Germinal center (tissue), 1 donor: Measurements from ENCODE around the gene GORAB.
A peak's percentile ranks its signal among the peaks of the same experiment; 100 is the strongest.

Experiments used
- DNase-seq: peaks from one replicate; pipeline ENCODE4 v3.0.0; 2012; ENCODE audit warnings: mixed read lengths, low spot score

GORAB gene

DNA sequence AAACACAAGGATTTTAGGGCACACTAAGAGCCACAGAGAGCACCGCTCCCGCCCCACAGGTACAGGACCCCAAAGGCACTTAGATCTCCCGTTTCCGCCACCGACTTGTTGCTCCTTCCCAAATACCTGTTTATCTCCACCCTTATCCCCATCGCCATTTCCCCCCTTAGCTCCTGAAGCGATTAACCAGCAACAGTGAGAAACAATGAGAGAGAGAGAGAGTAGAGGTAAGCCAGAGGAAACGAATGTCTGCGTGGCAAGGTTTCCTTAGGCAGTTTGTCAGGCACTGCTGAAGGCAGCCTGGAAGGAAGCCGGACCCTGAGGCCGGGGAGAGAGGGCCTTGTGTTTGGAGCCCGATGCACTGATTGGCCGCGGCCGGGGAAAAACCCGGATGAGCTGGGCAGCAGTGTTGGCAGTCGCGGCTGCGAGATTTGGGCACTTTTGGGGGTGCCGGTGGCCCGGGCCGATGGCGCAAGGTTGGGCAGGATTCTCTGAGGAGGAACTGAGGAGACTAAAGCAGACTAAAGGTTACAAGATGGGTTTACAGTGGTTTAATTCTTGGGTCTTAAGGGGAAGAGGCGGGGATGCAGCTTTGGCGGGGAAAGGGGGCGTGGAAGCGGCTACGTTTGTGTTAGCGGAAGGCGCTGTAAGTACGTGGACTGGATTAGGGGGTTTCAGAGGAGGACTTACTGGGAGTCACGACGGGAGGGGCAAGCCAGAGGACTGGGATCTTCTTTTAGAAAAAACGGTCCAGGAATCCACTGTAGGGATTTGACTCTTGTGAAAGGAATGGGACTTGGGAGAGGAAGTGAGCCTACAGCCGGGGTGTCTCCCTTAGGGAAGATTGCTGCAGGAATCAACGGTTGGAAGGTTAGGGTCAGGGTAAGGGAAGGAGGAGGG, at the start of gene GORAB:
TSS of gene GORAB (plus strand) at position 409 of the 900 bp plus-strand sequence. CDS start at position 467, 58 bp downstream.
- peak; percentile 93 for DNase-seq

DNA sequence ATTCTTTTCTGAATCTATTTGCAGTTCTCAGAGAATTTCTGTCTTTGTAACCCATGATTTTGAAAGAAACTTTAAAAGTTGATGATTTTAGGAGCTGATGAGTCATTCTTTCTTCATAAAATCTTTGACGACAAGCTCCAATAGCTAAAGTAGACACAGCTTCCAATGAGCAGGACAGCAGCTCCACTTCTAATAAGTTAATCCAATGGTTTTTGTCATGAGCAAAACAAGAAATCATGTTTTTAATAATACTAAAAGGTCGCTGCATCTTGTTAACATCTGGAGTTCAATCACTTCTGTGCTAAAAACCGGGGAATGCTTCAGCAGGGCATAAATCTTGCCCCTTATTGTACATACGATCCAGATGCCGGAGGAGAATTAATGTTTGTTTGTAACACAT, 48.9 kb upstream of the GORAB start:
- no peak for DNase-seq

DNA sequence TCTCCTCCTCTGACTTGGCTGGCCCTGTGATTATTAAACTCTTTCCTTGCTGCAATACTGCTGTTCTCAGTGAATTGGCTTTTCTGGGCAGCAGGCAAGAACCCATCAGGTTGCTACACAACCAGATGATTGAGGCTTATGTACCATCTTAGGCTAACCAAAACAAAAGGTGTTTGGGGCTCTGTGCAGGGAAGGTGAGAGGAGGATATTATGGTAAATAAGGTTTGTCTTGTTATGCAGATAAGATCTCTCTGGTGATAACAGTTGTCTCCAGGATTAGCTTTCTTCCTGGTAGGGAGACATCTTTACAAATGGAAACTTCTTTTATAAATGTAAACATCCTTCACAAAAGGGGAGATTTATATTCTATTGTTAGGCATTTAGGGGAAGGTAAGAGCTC, 44.5 kb upstream of the GORAB start:
- no peak for DNase-seq

- DNase-seq: no peak
These were observed 40.7 kb upstream of the GORAB start for GRCh38 chr1:170491291-170491690.

- DNase-seq: no peak
These were observed 37.6 kb upstream of the GORAB start for GRCh38 chr1:170494369-170494768.

DNA sequence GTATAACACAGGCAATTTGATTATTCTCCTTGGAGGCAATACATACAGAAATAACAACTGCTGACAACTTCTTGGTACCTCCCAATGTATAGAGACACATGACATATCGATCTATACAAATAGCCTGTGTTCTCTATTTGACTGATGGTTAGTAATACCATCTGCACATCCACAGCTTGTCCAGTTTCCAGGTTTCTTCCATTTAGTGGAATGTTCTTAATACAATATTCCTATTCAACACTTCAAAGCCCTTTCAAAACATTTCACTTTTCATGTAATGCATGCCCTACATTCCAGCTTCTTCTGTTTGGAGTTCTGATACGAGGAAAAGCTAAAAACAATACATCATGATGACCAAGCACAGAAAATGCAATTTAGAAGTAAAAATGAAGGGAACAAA, 37.0 kb upstream of the GORAB start:
- no peak for DNase-seq

DNA sequence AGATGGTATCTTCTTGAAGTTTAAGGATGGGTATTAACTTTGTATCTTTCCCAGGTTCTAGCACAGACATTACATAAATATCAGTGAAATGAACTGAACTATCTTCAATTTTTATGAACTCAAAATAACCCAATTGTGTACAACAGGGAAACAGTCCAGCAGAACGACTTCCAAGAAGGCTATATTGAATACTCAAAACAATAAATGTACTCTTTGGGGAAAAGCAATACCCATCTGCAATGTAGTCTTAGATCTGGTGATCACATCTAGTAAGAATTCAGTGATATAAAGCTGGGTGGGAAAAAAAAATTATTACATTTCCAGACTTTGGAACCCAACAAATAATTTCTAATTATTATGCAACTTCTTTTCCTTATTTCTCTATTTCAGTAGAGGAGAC, 33.1 kb upstream of the GORAB start:
- DNase-seq: no peak

DNA sequence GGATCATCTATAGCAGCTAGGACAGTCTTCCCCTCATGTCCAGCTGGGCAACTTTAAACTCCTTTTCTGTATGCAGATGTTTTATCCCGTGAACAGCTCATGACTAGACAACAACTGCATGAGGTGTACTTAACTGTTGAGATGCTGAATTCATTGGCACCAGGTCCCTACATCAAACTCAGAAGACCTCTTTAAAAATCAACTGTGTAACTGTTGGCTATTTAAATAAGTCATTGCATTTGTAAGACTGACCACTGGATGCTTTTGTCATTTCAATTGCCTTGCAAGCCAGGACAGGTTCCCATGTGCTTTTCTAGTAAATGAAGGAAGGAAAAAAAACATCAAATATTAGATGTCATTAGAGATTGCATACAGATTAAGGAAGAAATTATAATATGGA, 28.3 kb upstream of the GORAB start:
- no peak for DNase-seq

DNA sequence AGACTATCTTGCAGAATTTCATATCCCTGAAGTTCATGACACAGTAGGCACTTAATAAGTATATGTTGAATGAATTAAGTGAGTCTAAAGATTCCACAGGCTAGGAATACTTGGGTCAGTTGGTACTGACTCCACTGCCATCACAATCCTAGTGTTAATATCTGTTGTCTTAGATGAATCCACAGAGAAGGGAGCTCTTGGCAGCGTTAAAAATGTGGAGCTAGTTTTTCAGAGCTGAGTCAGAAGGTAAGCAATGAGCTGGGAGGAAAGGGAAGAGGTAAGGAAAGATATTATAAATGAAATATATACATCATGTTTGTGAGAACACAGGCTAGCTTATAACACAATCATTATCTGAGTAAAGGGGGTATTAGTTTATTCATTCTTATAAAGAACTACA, 21.8 kb upstream of the GORAB start:
- DNase-seq: no peak

DNA sequence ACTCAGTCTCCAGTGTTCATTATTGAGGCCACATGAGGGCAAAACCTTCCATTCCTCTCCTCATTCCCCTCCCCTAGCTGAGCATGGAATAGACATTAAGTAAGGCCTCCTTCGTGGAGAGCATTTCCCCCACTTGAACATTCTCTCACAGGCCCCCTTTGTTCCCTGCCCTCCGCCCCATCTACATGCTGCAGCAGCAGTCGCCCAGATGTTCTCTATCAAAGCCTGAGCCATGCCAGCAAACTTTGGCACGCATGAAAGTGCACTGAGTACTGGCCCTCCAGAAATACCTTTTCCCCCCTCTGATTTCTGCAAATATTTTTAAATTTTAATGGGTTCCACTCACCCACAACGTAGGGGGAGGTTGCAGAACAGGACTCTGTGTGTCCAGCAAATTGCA, 20.9 kb upstream of the GORAB start:
- DNase-seq: no peak

DNA sequence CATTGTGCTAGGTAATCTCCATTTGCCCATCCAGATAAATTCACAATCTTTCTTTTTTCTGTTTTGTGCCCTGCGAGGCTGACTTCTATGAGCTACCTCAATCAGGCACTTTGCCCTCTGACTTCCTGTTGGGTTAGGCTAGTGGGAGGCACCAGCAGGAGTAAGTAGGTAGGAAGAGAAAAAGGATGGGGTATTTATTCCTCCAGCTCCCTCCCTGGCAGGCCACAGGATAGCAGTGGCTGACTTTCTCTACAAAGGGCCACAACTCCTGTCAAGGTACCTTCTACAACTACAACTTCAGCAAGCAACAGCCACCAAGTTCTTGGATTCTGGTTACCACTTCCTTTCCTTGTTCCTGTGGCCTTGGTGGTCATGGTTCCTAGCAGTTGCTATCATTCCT, 18.8 kb upstream of the GORAB start:
- DNase-seq: no peak

DNA sequence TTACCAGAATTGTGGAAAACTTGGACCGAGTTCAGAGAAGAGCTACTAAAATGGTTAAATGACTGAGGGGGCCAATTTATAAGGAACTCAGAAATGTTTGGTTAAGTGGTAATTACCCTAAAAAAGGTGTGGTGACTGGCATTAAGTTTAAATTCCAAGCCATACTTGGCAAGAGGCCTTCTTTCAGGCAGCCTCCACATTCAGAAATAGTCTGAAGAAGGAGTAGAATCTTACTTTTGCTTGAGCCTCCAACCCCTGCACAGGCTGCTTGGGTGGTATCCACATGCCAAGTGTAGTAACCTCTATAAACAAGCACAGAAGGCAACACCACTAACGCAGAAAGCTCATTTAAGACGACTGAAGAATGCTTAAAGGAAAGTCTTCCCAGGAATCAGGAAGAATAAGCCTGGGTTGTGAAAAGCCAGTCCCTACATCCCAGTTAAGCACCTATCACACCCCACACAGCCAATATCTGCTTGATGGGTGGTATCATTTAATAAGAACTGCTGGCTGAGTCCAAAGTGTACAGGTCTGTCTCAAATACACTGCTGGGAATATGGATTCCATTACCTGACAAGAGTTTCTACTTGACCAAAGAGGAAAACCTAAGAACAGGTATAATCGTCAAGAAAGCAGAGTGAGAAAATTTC, 13.7 kb upstream of the GORAB start:
- DNase-seq: no peak

GRCh38 chr1:170518965-170519364, 13.0 kb upstream of the GORAB start:
- DNase-seq: no peak

DNA sequence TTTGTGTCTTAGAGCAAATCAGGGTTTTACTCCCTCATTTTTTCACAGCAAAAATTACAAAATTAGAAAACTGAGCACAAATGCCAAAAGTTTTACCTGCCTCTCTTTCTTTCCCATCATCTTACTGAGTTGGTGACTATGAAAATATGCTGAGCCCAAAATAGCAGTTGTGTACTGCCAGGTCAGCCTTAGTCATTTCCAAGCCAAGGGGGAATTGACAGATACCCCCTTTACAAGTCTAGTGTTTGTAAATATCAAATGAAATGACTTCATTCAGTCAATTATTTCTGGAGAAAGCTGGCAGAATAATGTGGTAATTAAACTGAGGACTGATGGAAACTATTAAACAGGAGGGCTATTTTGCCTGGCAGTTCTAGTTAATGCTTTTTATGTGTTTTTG, 11.4 kb upstream of the GORAB start:
- no peak for DNase-seq

DNA sequence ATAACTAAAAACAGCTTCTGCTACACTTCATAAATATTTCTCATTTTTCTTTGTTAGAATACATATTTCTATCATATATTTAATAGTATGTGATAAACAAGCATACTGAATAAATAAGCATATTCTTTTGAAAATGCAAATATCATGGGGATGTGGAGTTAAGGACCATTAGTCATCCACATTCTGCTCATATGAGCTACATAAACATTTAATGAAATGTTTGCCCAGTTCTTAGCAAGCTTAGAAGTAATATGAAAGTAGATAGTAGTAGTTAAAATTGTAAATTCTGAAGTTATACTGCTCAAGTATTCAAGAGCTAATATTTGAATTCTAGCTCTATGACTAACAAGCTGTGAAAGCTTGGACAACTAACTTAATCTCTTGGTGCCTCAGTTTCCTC, 10.1 kb upstream of the GORAB start:
- DNase-seq: no peak

DNA sequence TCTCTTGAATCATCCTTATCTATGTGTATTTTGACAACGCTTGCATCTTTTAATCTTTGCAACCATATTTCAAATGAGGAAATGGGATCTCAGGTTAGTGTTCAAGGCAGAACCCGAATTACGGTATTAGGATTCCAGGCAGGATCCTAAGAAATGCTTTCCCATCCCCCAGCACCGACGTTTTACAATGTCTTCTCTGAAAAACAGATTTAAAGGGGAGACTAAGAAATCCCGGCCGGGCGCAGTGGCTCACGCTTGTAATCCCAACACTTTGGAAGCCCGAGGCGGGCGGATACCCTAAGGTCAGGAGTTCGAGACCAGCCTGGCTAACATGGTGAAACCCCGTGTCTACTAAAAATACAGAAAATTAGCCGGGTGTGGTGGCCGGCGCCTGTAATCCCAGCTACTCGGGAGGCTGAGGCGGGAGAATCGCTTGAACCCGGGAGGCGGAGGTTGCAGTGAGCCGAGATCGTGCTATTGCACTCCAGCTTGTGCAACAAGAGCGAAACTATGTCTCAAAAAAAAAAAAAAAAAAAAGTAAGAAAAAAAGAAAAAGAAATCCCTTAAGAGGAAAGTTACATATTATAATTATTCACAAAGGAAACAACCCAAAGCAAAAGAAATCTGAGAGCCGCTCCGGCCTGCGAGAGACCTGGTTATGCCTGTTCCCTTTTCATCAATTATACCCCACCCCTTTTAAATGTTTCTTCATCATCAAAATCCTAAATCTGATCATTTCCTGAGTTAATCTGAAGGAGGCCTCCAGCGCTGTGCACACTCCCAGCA, 801 bp upstream of the GORAB start:
- DNase-seq: no peak

- no peak for DNase-seq
These were observed 1.3 kb downstream of the GORAB start for GRCh38 chr1:170533298-170533697.

- no peak for DNase-seq
These were observed 2.7 kb downstream of the GORAB start for GRCh38 chr1:170534626-170535147.

DNA sequence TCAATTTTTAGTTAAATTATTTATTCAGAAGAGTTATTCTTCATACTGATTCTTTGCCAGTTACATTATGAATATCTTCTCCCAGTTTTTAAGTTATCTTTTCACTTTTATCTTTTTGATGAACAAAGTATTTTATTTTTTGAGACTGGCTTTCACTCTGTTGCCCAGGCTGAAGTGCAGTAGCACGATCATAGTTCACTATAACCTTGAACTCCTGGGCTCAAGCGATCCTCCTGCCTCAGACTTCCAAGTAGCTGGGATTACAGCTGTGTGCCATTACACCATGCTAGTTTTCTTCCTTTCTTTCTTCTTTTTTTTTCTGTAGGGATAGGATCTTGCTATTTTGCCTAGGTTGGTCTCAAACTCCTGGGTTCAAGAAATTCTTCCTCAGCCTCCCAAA, 3.5 kb downstream of the GORAB start:
- no peak for DNase-seq

GRCh38 chr1:170536924-170537551, 5.1 kb downstream of the GORAB start:
- no peak for DNase-seq

- DNase-seq: no peak
These were observed 6.0 kb downstream of the GORAB start for GRCh38 chr1:170537798-170538503.
